Immature natural killer cell (primary cell): Measurements from ENCODE around the gene ZC3H18. TPM values are rescaled to one million over a fixed set of nuclear protein-coding genes. Genes with fewer than 3 reads are reported as not detected.

Experiments used
- DNase-seq, 3 donors: peaks; one replicate each; pipeline ENCODE4 v3.0.0; 2022; ENCODE audit warnings: mixed read lengths in 1 of 3
- H3K27ac Mint-ChIP-seq, 6 donors: one replicate each; pipeline ENCODE4 v1.8.0; 2020; ENCODE audit warnings: mixed read lengths in 6 of 6, mild to moderate bottlenecking in 5 of 6, inconsistent platforms in 4 of 6, moderate library complexity in 3 of 6
- H3K27me3 Mint-ChIP-seq, 3 donors: one replicate each; pipeline ENCODE4 v1.8.0; 2020 to 2021; ENCODE audit warnings: low read depth in 3 of 3, mild to moderate bottlenecking in 3 of 3, mixed read lengths in 3 of 3, moderate library complexity in 3 of 3, inconsistent platforms in 1 of 3
- H3K36me3 Mint-ChIP-seq, 3 donors: one replicate each; pipeline ENCODE4 v1.8.0; 2020; ENCODE audit warnings: mixed read lengths in 3 of 3, inconsistent platforms in 2 of 3, mild to moderate bottlenecking in 2 of 3
- H3K4me1 Mint-ChIP-seq, 2 donors: one replicate each; pipeline ENCODE4 v1.8.0; 2020; ENCODE audit warnings: inconsistent platforms in 2 of 2, mild to moderate bottlenecking in 2 of 2, mixed read lengths in 2 of 2, moderate library complexity in 1 of 2
- H3K4me3 Mint-ChIP-seq, 5 donors: one replicate each; pipeline ENCODE4 v1.8.0; 2020; ENCODE audit warnings: mild to moderate bottlenecking in 5 of 5, mixed read lengths in 5 of 5, inconsistent platforms in 3 of 5, moderate library complexity in 3 of 5
- H3K9me3 Mint-ChIP-seq, 6 donors: one replicate each; pipeline ENCODE4 v1.8.0; 2020; ENCODE audit warnings: mild to moderate bottlenecking in 6 of 6, mixed read lengths in 6 of 6, inconsistent platforms in 4 of 6, moderate library complexity in 3 of 6
- polyA plus RNA-seq, 3 donors: library from polyadenylated mRNA; unstranded; fragments of 300-500 nt; fragmentation: Illumina TruSeq; gene quantifications; one replicate each; pipeline ENCODE4 v1.2.3, GENCODE V29; 2021

The ZC3H18 gene
- polyA plus RNA-seq, 3 donors from 2014 or later, result 1.0 to 29.0 (median 8.7) TPM

DNA sequence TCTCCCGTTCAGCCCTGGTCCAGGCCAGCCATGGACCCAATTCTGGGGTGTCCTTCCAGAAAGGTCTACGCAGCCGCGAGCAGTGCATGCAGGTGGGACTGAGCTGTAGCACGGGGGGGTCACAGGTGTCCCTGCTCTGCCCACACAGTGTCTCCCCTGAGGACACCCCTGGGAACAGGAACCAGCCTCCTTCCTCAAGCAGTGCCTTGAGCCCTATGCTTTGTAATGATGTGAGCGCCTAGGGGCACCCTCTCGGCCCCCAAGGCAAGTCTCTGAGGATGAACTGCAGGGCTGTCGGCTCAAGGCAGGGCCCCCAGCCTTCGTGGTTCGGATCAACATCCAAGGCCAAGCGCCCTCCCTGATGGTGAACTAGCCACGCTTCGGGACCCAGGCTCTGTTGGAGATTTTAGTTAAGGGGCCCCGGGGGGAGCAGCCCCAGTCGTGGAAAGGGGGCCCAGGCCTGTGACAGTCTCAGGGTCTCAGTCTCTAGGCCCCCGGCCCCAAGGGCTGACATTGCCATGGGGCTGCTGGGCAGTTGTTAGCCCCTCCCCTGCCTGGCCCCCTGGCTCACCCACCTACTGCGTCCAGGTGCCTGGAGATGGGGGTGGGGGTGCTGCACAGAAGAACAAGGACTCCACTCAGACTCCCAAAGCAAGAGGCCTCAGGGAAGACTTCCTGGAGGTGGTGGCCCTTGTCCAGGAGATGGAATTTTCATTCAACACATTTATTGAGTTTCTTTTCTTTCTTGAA lies 70.5 kb downstream of the ZC3H18 start:
- peaks cover 31 to 38% (median 34%) of the 10 kb centered on the region in 3 donors for H3K27me3 Mint-ChIP-seq
- peak overlapping the region in 2 of 5 donors; percentile 6 to 60 for H3K4me3 Mint-ChIP-seq
- DNase-seq, result no peak
- H3K4me1 Mint-ChIP-seq, result peaks cover 50 to 64% of the 10 kb centered on the region in 2 donors
- H3K9me3 Mint-ChIP-seq, result peaks cover 0 to 8% (median 6%) of the 10 kb centered on the region in 6 donors
- H3K36me3 Mint-ChIP-seq, result peaks cover 4 to 17% (median 9%) of the 10 kb centered on the region in 3 donors
- H3K27ac Mint-ChIP-seq, result peak overlapping the region in 5 of 6 donors; percentile 41 to 86 (median 61)

DNA sequence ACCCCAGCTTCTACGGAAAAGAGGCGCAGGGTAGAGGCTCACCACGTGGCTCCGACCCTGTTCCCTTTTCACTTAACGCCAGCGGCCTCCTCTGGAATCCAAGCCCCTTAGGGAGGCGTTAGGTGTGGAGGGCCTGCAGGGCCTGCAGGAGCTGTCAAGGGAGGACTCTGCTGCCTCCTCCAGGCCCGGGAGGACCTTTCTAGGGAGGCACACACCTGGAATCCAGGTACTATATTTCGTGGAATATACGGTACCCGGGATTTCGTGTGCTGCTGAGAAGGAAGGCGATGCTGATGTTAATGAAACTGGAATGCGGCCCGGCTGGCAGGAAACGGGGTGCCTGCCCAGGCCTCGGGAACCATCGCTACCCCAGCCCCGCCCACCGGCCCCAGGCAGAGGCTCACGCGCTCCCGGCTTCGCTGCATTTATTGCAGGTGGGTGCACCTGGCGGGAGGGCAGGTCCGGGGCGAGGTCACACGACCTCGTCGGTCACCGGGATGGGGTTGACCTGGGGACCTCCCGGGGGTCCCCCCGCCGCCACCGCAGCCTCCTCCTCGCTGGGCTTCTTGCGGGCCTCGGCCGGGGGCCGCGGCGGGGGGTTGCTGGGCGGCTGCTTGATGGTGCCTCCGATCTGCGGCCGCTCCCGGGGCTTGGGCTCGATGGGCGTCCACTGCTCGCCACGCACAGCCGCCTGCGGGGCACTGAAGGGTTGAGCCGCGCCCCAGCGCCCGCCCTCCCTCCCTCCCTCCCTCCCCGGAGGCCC lies 72.9 kb downstream of the ZC3H18 start:
- H3K4me1 Mint-ChIP-seq, result peaks cover 29 to 49% of the 10 kb centered on the region in 2 donors
- peaks cover 4 to 17% (median 5%) of the 10 kb centered on the region in 3 donors for H3K36me3 Mint-ChIP-seq

DNA sequence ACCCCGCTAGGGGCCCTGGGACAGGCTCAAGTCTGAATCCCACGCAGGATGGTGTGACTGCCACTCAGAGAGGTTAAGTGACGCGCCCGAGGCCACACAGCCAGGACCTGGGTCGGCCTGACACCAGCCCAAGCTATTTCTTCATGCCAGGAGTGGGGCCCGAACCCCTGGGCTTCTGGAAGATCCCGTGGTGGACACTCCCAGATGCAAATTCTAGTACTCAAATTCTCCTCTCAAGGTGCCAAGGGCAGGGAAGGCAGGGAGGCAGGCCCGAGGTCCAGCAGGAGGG lies 73.4 kb downstream of the ZC3H18 start:
- Mint-ChIP-seq H3K4me3 (no peak overlapping the region), H3K9me3 (peaks cover 0 to 1% (median 0%) of the 10 kb centered on the region in 6 donors), H3K27ac (no peak overlapping the region), H3K36me3 (peaks cover 4 to 17% (median 5%) of the 10 kb centered on the region in 3 donors), H3K4me1 (peaks cover 29 to 48% of the 10 kb centered on the region in 2 donors), H3K27me3 (peaks cover 9 to 30% (median 12%) of the 10 kb centered on the region in 3 donors)
- no peak for DNase-seq

More for the DNA sequence above, 72.9 kb downstream of the ZC3H18 start:
- Mint-ChIP-seq H3K27me3 (peaks cover 12 to 28% (median 16%) of the 10 kb centered on the region in 3 donors), H3K4me3 (no peak overlapping the region), H3K9me3 (peaks cover 0 to 1% (median 0%) of the 10 kb centered on the region in 6 donors), H3K27ac (peak overlapping the region in 1 of 6 donors; percentile 62)
- no peak for DNase-seq

DNA sequence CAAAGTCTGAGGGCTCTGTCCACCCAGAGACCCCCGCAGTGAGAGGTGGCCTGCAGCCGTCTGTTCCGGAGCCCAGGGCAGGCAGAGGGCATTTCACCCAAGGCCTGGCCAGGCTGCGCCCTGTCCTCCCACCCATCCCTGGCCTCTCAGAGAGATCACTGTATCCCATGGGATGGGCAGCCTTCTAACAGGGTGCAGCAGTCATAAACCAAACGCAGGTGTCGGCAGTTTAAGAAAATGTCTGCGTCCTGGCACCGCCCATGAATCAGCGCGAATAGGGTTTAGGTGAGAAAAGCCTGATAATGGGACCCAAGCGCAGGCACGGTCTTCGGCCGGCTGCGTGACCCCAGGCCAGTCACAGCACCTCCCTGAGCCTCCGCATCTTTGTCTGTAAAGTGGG lies 75.3 kb downstream of the ZC3H18 start:
- H3K9me3 Mint-ChIP-seq, result no peaks in the 10 kb centered on the region
- peak overlapping the region in 5 of 6 donors; percentile 65 to 79 (median 71) for H3K27ac Mint-ChIP-seq
- H3K27me3 Mint-ChIP-seq, result peaks cover 18 to 34% (median 23%) of the 10 kb centered on the region in 3 donors
- peaks cover 8 to 20% (median 8%) of the 10 kb centered on the region in 3 donors for H3K36me3 Mint-ChIP-seq
- DNase-seq, result no peak
- H3K4me1 Mint-ChIP-seq, result peaks cover 30 to 47% of the 10 kb centered on the region in 2 donors
- H3K4me3 Mint-ChIP-seq, result peak overlapping the region in 2 of 5 donors; percentile 4 to 30

DNA sequence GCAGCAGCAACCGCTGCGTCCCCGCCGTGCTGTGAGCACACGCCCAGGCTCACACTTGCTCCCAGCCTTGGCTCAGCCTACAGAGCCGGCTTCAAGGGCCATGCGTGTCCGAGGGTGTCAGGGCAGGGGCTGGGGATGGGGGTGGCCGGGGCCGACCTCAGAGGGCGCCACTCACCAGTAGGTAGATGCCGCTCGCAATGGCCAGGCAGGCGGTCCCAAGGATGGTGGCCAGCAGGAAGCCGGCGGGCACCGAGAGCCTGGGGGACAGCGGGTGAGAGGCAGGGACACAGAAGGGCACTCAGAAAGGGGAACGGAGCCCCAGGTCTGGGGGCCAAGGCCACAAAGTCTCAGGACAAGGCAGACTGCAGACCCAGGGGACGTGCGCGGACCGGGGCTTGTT lies 75.7 kb downstream of the ZC3H18 start:
- Mint-ChIP-seq H3K9me3 (no peaks in the 10 kb centered on the region), H3K27me3 (peaks cover 22 to 34% (median 25%) of the 10 kb centered on the region in 3 donors), H3K4me3 (peak overlapping the region in 1 of 5 donors; percentile 18), H3K27ac (peak overlapping the region in 4 of 6 donors; percentile 16 to 75 (median 37)), H3K36me3 (peaks cover 8 to 20% (median 8%) of the 10 kb centered on the region in 3 donors), H3K4me1 (peaks cover 28 to 45% of the 10 kb centered on the region in 2 donors)
- DNase-seq, result no peak

DNA sequence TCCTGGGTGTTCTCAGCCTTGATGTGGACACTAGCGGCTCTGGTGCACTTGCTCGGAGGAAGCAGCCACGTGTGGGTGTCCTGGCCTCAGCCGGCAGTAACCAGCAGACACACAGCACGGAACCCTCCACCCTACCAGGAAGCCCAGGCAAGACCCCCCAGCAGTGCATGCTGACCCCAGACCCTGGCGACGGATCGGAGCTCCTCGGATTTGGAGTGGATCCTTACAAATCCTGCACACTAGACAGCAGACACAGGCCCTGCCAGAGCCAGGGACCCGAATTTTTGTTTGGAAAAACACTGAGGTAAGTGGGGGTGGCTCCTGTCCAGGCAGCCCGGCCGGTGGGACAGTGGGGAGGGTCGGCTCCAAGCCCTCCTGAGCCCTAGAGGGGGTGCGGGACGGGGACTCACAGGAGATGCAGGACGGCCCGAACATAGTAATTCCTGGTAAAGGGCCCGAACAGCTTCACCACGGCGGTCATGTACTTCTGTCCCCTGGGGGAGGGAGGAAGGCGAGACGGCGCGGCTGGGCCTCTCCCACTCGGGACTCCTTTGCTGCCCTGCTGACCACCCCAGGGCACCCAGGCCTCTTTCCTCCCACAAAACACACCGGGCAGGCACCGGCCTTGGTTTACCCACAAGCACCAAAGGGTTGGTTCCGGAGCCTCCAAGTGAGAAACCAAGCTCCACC lies 76.3 kb downstream of the ZC3H18 start:
- Mint-ChIP-seq H3K9me3 (no peaks in the 10 kb centered on the region), H3K27ac (peak overlapping the region in 4 of 6 donors; percentile 16 to 75 (median 37)), H3K36me3 (peaks cover 8 to 20% (median 8%) of the 10 kb centered on the region in 3 donors), H3K4me1 (peaks cover 33 to 46% of the 10 kb centered on the region in 2 donors), H3K4me3 (peak overlapping the region in 1 of 5 donors; percentile 18), H3K27me3 (peaks cover 27 to 39% (median 30%) of the 10 kb centered on the region in 3 donors)
- no peak for DNase-seq

DNA sequence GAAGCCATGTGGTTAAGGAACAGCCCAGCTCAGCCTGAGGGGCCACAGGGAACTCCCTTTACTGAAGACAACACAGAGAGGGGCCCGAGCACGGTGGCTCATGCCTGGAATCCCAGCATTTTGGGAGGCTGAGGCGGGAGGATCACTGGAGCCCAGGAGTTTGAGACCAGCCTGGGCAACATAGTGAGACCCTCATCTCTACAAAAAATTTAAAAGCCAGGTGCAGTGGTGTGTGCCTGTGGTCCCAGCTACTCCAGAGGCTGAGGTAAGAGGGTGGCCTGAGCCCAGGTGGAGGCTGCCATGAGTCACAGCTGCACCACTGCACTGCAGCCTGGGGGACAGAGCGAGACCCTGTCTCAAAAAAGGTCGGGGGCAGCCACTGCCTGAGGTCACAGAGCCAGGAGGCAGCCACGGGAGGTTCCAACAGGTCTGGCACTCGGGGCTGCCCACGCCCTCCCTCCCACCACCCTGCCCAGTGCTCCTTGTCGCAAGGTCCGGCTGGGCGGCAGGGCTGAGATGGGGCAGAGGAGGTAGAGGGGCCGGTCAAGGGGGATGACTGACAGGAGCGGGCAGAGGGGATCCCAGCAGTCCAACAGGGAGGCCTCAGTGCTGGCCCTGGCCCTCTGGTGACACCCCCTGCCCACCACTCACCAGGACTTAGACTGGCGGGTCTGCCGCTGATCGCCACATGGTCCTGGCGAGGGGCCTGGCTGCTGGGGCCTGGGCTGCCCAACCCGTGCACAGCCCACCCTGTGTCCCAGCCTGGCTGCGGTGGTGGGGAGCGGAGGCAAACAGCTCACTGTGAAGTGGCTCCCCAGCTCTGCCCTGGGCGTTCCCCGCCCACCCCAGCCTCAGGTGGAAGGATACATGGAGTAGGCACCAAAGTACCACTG lies 77.2 kb downstream of the ZC3H18 start:
- H3K36me3 Mint-ChIP-seq, result peaks cover 8 to 16% (median 8%) of the 10 kb centered on the region in 3 donors
- DNase-seq, result no peak
- H3K9me3 Mint-ChIP-seq, result no peaks in the 10 kb centered on the region
- H3K27me3 Mint-ChIP-seq, result peaks cover 28 to 36% (median 30%) of the 10 kb centered on the region in 3 donors
- H3K4me1 Mint-ChIP-seq, result peaks cover 36 to 45% of the 10 kb centered on the region in 2 donors
- peak overlapping the region in 4 of 6 donors; percentile 19 to 77 (median 51) for H3K27ac Mint-ChIP-seq
- H3K4me3 Mint-ChIP-seq, result peak overlapping the region in 1 of 5 donors; percentile 24

DNA sequence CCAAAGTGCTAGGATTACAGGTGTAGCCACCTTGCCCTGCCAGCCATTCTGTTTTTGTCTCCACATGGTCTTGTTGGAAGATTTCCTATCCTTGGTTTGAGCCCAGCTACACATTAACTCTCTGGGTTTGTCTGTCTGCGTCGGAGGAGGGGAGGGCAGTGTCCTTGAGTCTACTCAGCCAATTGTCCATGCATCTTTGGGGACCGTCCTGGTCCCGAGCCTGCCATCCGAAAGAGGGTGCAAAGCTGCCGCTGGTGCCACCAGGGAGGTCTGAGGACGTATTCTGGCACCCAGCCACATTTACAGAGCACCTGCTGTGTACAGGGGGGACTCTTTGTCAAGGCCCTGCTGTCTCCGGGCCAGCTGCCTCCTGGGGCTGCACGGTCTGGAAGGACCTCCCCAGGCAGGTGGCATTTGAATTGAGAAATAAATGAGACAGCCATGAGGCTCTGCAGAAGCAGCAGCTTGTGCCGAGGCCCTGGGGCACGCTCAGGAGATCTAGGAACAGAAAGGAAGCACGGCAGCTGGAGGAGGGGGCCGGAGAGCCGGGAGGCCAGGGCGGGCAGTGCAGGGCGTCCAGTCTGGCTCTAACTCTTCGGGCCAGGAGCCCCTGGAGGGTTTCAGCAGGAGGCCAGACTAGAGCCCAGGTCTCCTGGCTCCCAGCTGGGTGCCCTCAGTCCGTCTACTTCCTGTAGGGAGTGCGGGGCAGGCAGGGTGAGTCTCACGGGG lies 79.2 kb downstream of the ZC3H18 start:
- Mint-ChIP-seq H3K4me3 (peak overlapping the region; percentile 95 to 98 (median 96)), H3K9me3 (no peaks in the 10 kb centered on the region), H3K4me1 (peaks cover 45 to 57% of the 10 kb centered on the region in 2 donors), H3K27ac (peak overlapping the region; percentile 92 to 98 (median 98)), H3K36me3 (peaks cover 3 to 15% (median 9%) of the 10 kb centered on the region in 3 donors), H3K27me3 (peaks cover 39 to 46% (median 40%) of the 10 kb centered on the region in 3 donors)
- DNase-seq, result no peak

DNA sequence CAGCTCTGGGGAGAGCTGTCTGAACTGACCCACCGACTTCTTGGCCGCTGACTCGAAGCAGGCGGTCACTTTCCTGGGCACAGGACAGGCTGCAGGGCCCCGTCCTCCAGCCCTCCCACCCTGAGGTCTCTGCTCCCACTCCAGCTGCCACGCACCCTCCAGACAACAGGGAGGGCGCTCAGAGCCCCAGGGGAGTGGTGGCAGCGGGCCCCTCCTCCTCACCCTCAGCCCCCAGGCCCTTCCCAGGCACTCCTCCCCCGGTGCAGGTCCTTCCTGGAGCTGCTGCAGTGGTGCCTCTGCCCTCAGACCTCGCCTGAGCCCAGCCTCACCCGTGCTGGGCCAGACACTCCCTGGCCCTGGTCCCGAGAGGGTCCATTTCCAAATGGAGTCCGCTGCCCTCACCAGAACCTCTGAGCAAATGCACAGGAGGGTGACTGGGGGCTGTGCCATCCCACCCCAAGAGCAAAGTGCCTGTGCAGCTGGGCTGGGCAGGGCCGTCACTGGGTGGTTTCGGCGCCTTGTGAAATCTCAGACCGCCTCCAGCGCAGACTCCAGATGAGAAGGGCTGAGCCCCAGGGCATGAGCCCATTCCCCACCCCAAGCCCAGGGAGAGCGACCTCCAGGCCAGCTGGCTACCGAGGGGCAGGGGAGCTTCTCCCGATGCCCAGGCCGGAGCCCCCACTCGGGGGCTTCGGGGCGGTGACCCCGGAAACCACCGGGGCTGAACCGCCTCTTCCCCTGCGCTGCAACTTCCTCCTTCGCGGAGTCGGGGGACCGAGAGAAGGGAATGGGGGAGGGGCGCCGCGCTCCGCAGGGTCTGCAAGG lies 79.9 kb downstream of the ZC3H18 start:
- Mint-ChIP-seq H3K4me3 (peak overlapping the region; percentile 95 to 98 (median 96)), H3K9me3 (no peaks in the 10 kb centered on the region), H3K27me3 (peaks cover 43 to 45% (median 44%) of the 10 kb centered on the region in 3 donors), H3K27ac (peak overlapping the region; percentile 92 to 98 (median 98)), H3K36me3 (peaks cover 3 to 12% (median 9%) of the 10 kb centered on the region in 3 donors), H3K4me1 (peaks cover 45 to 60% of the 10 kb centered on the region in 2 donors)
- peak; percentile 72 to 76 (median 75) for DNase-seq

DNA sequence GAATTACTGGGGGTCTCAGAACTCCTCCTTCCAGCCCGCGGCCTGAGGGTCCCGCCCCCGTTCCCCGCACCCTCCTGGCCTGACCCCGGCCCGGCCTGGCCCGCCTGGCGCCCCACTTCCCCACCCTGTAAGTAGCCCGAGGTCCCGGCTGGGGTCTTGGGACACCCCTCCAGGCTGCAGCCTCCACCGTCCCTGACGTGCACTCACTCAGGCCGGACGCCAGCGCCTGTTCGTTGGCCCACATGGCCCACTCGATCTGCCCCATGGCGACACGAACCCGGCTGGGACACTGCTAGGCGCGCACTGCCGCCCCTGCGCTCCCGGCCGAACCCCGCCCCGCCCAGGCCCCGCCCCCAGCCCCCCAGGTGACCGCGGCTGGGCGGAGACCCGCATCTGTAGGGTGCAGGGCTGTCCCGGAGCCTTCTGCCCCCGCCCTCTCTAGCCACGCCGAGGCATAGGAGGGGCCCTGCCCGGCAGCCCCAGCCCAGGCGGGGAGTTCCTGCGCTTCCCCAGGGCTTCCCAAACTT lies 80.6 kb downstream of the ZC3H18 start, which contains the start of gene CYBA:
CYBA (minus strand) TSS at position 305 of the 527 bp plus-strand sequence; CDS start at position 265, 40 bp downstream.
- Mint-ChIP-seq H3K36me3 (peaks cover 3 to 12% (median 9%) of the 10 kb centered on the region in 3 donors), H3K27me3 (peaks cover 40 to 46% (median 44%) of the 10 kb centered on the region in 3 donors), H3K9me3 (no peaks in the 10 kb centered on the region), H3K4me1 (peaks cover 39 to 58% of the 10 kb centered on the region in 2 donors), H3K27ac (peak within 1 kb of the TSS; percentile 92 to 98 (median 98)), H3K4me3 (peak within 1 kb of the TSS; percentile 95 to 98 (median 96))
- peak; percentile 89 to 90 (median 90) for DNase-seq
